Type B pancreatic cell (in vitro differentiated cells): ENCODE data around the gene CTBP2. TPM values are rescaled to one million over a fixed set of nuclear protein-coding genes. Genes with fewer than 3 reads are reported as not detected.
A peak's percentile ranks its signal among the peaks of the same experiment; 100 is the strongest.

Experiments used
- DNase-seq: peaks from one replicate; pipeline ENCODE4 v3.0.0; 2021; ENCODE audit warnings: mixed read lengths; ENCODE audit not compliant: unreplicated experiment; ENCODE audit errors: extremely low spot score
- H3K27ac Mint-ChIP-seq: 2 replicates; pipeline ENCODE4 v1.8.0; 2021; ENCODE audit warnings: mild to moderate bottlenecking, mixed read lengths
- H3K27me3 Mint-ChIP-seq: 2 replicates; pipeline ENCODE4 v1.8.0; 2021; ENCODE audit warnings: mixed read lengths
- H3K36me3 Mint-ChIP-seq: 2 replicates; pipeline ENCODE4 v1.8.0; 2021; ENCODE audit warnings: mixed read lengths
- H3K4me1 Mint-ChIP-seq: one replicate; pipeline ENCODE4 v1.8.0; 2021; ENCODE audit warnings: mixed read lengths; ENCODE audit not compliant: unreplicated experiment
- H3K4me3 Mint-ChIP-seq: 2 replicates; pipeline ENCODE4 v1.8.0; 2021; ENCODE audit warnings: mild to moderate bottlenecking, mixed read lengths
- H3K9me3 Mint-ChIP-seq: 2 replicates; pipeline ENCODE4 v1.8.0; 2021; ENCODE audit warnings: mixed read lengths
- CTCF ChIP-seq: fragments of 200-600 bp; sonication (generic); conservative IDR thresholded peaks from 2 replicates; pipeline ENCODE4 v1.5.0; 2021; ENCODE audit warnings: antibody characterized with exemption, mild to moderate bottlenecking
- total RNA-seq: library from RNA; stranded (reverse); gene quantifications from 2 replicates; pipeline ENCODE4 v1.2.1, GENCODE V29; 2021; ENCODE audit warnings: low replicate concordance

CTBP2 gene
- total RNA-seq, 1 donor from 2014 or later = 113 TPM

GRCh38 chr10:125116652-125117310, 43.6 kb downstream of the CTBP2 start:
- no peak for DNase-seq
- Mint-ChIP-seq H3K4me1 (peaks cover 39% of the 10 kb centered on the region), H3K4me3 (no peak overlapping the region), H3K36me3 (peaks cover 7% of the 10 kb centered on the region), H3K27me3 (no peaks in the 10 kb centered on the region), H3K27ac (no peak overlapping the region), H3K9me3 (no peaks in the 10 kb centered on the region)
- no peak for TF ChIP-seq CTCF

- DNase-seq = no peak
- Mint-ChIP-seq H3K4me1 (peaks cover 44% of the 10 kb centered on the region), H3K36me3 (peaks cover 13% of the 10 kb centered on the region), H3K9me3 (no peaks in the 10 kb centered on the region), H3K27ac (no peak overlapping the region), H3K27me3 (no peaks in the 10 kb centered on the region), H3K4me3 (no peak overlapping the region)
- no peak for TF ChIP-seq CTCF
Observed at GRCh38 chr10:125116041-125116649, 44.2 kb downstream of the CTBP2 start.

- Mint-ChIP-seq H3K4me3 (no peak overlapping the region), H3K27me3 (no peaks in the 10 kb centered on the region), H3K9me3 (no peaks in the 10 kb centered on the region), H3K4me1 (peaks cover 37% of the 10 kb centered on the region), H3K27ac (no peak overlapping the region), H3K36me3 (peaks cover 21% of the 10 kb centered on the region)
- no peak for DNase-seq
- no peak for TF ChIP-seq CTCF
Observed at GRCh38 chr10:125115409-125115808, 45.0 kb downstream of the CTBP2 start.

- peaks cover 24% of the 10 kb centered on the region for H3K36me3 Mint-ChIP-seq
- no peaks in the 10 kb centered on the region for H3K9me3 Mint-ChIP-seq
- no peak overlapping the region for H3K4me3 Mint-ChIP-seq
- peaks cover 33% of the 10 kb centered on the region for H3K4me1 Mint-ChIP-seq
- DNase-seq = no peak
- H3K27me3 Mint-ChIP-seq = no peaks in the 10 kb centered on the region
- H3K27ac Mint-ChIP-seq = peak overlapping the region; percentile 9
- TF ChIP-seq CTCF = no peak
Observed at GRCh38 chr10:125114761-125115391, 45.5 kb downstream of the CTBP2 start.

- no peak for DNase-seq
- no peak for TF ChIP-seq CTCF
- Mint-ChIP-seq H3K27me3 (no peaks in the 10 kb centered on the region), H3K4me3 (no peak overlapping the region), H3K4me1 (peaks cover 26% of the 10 kb centered on the region), H3K36me3 (peaks cover 32% of the 10 kb centered on the region), H3K9me3 (no peaks in the 10 kb centered on the region), H3K27ac (peak overlapping the region; percentile 34)
Observed at GRCh38 chr10:125113691-125114371, 46.5 kb downstream of the CTBP2 start.
